ENCODE results near the gene STIMATE. TPM values are rescaled to one million over a fixed set of nuclear protein-coding genes. Genes with fewer than 3 reads are reported as not detected.

STIMATE gene
- total RNA-seq, 1 donor from 2014 or later = 12.1 TPM

GRCh38 chr3:52793702-52794611 lies 103.4 kb downstream of the STIMATE start:
- Histone ChIP-seq H3K4me1 (ENCODE audit: insufficient read depth, low read length) (no peaks in the 10 kb centered on the region), H3K79me2 (ENCODE audit: insufficient read depth, low read length) (no peaks in the 10 kb centered on the region), H3K27me3 (ENCODE audit: insufficient read depth, low read length) (no peaks in the 10 kb centered on the region), H3K27ac (ENCODE audit: low read depth, low read length) (no peak overlapping the region), H3K4me3 (ENCODE audit: insufficient read depth, low read depth, low read length) (no peak overlapping the region), H4K20me1 (ENCODE audit: insufficient read depth, low read length) (no peaks in the 10 kb centered on the region), H3K9ac (ENCODE audit: low read length) (no peak overlapping the region), H2AFZ (ENCODE audit: low read depth, low read length) (no peak overlapping the region), H3K4me2 (ENCODE audit: low read length) (no peak overlapping the region), H3K36me3 (ENCODE audit: insufficient read depth, low read length) (no peaks in the 10 kb centered on the region), H3K9me3 (ENCODE audit: insufficient read depth, low read depth, low read length) (no peaks in the 10 kb centered on the region)
- Mint-ChIP-seq H3K4me3 (ENCODE audit: unreplicated experiment) (no peak overlapping the region), H3K9me3 (ENCODE audit: unreplicated experiment) (peaks cover 3% of the 10 kb centered on the region), H3K27me3 (ENCODE audit: low read depth, unreplicated experiment) (peaks cover 23% of the 10 kb centered on the region), H3K36me3 (ENCODE audit: low read depth, unreplicated experiment) (no peaks in the 10 kb centered on the region), H3K27ac (ENCODE audit: unreplicated experiment) (no peak overlapping the region), H3K4me1 (ENCODE audit: low read depth, unreplicated experiment) (peaks cover 5% of the 10 kb centered on the region)
- DNase-seq (ENCODE audit: low read depth) (no peak), FAIRE-seq (no peak)
- TF ChIP-seq EZH2 (IDR thresholded peaks at IDR 0.05; ENCODE audit: insufficient read depth, low read length) = no peak
- TF ChIP-seq, protein P1, sequence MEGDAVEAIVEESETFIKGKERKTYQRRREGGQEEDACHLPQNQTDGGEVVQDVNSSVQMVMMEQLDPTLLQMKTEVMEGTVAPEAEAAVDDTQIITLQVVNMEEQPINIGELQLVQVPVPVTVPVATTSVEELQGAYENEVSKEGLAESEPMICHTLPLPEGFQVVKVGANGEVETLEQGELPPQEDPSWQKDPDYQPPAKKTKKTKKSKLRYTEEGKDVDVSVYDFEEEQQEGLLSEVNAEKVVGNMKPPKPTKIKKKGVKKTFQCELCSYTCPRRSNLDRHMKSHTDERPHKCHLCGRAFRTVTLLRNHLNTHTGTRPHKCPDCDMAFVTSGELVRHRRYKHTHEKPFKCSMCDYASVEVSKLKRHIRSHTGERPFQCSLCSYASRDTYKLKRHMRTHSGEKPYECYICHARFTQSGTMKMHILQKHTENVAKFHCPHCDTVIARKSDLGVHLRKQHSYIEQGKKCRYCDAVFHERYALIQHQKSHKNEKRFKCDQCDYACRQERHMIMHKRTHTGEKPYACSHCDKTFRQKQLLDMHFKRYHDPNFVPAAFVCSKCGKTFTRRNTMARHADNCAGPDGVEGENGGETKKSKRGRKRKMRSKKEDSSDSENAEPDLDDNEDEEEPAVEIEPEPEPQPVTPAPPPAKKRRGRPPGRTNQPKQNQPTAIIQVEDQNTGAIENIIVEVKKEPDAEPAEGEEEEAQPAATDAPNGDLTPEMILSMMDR (IDR thresholded peaks at IDR 0.05; ENCODE audit: insufficient read depth, low read depth, low read length) = no peak

GRCh38 chr3:52792961-52793695 lies 104.2 kb downstream of the STIMATE start:
- Histone ChIP-seq H3K9ac (ENCODE audit: low read length) (no peak overlapping the region), H3K36me3 (ENCODE audit: insufficient read depth, low read length) (no peaks in the 10 kb centered on the region), H3K9me3 (ENCODE audit: insufficient read depth, low read depth, low read length) (no peaks in the 10 kb centered on the region), H3K79me2 (ENCODE audit: insufficient read depth, low read length) (no peaks in the 10 kb centered on the region), H3K4me2 (ENCODE audit: low read length) (no peak overlapping the region), H3K27me3 (ENCODE audit: insufficient read depth, low read length) (no peaks in the 10 kb centered on the region), H4K20me1 (ENCODE audit: insufficient read depth, low read length) (no peaks in the 10 kb centered on the region), H3K27ac (ENCODE audit: low read depth, low read length) (no peak overlapping the region), H3K4me3 (ENCODE audit: insufficient read depth, low read depth, low read length) (no peak overlapping the region), H3K4me1 (ENCODE audit: insufficient read depth, low read length) (no peaks in the 10 kb centered on the region), H2AFZ (ENCODE audit: low read depth, low read length) (no peak overlapping the region)
- Mint-ChIP-seq H3K9me3 (ENCODE audit: unreplicated experiment) (peaks cover 3% of the 10 kb centered on the region), H3K36me3 (ENCODE audit: low read depth, unreplicated experiment) (no peaks in the 10 kb centered on the region), H3K4me3 (ENCODE audit: unreplicated experiment) (no peak overlapping the region), H3K27ac (ENCODE audit: unreplicated experiment) (no peak overlapping the region), H3K27me3 (ENCODE audit: low read depth, unreplicated experiment) (peaks cover 25% of the 10 kb centered on the region), H3K4me1 (ENCODE audit: low read depth, unreplicated experiment) (peaks cover 5% of the 10 kb centered on the region)
- FAIRE-seq (no peak), DNase-seq (ENCODE audit: low read depth) (no peak)
- no peak for TF ChIP-seq EZH2 (IDR thresholded peaks at IDR 0.05; ENCODE audit: insufficient read depth, low read length)
- TF ChIP-seq, protein P1 (IDR thresholded peaks at IDR 0.05; ENCODE audit: insufficient read depth, low read depth, low read length) = no peak
